NCI-H2227 (cell line): ENCODE results near the gene LDLR.
"Not testable (repeated sequence)": the region's sequence is repeated elsewhere in the genome, so short reads cannot be mapped to it uniquely, and the experiment has no call there.

Experiments used
- DNase-seq: peaks from one replicate; lab custom pipeline; 2025; ENCODE audit not compliant: unreplicated experiment; lab: John Stamatoyannopoulos, UW

The LDLR gene

GRCh38 chr19:11103667-11104066 lies 14.4 kb downstream of the LDLR start:
- DNase-seq = not testable (repeated sequence)

- no peak for DNase-seq
Observed at GRCh38 chr19:11105014-11105636, 15.9 kb downstream of the LDLR start.

GRCh38 chr19:11106477-11106876 lies 17.2 kb downstream of the LDLR start:
- no peak for DNase-seq

- no peak for DNase-seq
Observed at GRCh38 chr19:11108746-11109145, 19.5 kb downstream of the LDLR start.

DNA sequence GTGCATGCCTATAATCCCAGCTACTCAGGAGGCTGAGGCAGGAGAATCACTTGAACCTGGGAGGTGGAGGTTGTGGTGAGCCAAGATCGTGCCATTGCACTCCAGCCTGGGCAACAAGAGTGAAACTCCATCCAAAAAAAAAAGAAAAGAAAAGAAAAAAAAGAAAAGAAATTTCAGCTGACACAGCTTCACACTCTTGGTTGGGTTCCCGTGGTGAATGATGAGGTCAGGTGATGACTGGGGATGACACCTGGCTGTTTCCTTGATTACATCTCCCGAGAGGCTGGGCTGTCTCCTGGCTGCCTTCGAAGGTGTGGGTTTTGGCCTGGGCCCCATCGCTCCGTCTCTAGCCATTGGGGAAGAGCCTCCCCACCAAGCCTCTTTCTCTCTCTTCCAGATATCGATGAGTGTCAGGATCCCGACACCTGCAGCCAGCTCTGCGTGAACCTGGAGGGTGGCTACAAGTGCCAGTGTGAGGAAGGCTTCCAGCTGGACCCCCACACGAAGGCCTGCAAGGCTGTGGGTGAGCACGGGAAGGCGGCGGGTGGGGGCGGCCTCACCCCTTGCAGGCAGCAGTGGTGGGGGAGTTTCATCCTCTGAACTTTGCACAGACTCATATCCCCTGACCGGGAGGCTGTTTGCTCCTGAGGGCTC lies 22.0 kb downstream of the LDLR start:
- no peak for DNase-seq

DNA sequence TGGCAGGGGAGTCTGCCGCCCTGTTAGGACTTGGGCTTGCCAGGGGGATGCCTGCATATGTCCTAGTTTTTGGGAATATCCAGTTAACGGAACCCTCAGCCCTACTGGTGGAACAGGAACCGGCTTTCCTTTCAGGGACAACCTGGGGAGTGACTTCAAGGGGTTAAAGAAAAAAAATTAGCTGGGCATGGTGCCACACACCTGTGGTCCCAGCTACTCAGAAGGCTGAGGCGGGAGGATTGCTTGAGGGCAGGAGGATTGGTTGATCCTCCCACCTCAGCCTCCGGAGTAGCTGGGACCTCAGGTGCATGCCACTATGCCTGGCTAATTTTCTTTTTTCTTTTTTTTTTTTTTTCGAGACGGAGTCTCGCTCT lies 22.5 kb downstream of the LDLR start:
- DNase-seq = no peak

- DNase-seq = no peak
Observed at GRCh38 chr19:11113140-11113708, 24.0 kb downstream of the LDLR start.

DNA sequence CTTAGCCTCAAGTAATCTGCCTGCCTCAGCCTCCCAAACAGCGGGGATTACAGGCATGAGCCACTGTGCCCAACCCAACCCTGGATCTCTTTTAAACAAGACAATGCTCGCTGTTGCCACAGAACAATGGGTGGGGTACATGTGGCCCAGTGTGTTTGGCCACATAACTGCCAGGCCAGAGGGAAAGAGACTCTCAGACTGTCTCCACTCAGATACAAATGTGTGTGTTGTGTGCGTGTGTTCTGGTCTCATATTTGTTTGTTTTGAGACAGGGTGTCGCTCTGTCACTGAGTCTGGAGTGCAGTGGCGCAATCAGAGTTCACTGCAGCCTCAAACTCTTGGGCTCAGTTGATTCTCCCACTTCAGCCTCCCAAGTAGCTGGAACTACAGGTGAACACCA lies 25.8 kb downstream of the LDLR start:
- no peak for DNase-seq

DNA sequence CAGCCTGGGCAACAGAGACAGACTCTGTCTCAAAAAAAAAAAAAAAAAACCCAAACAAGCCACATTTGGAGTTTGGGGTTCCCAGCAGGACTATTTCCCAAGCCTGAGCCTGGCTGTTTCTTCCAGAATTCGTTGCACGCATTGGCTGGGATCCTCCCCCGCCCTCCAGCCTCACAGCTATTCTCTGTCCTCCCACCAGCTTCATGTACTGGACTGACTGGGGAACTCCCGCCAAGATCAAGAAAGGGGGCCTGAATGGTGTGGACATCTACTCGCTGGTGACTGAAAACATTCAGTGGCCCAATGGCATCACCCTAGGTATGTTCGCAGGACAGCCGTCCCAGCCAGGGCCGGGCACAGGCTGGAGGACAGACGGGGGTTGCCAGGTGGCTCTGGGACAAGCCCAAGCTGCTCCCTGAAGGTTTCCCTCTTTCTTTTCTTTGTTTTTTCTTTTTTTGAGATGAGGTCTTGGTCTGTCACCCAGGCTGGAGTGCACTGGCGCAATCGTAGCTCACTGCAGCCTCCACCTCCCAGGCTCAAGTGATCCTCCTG lies 26.7 kb downstream of the LDLR start:
- DNase-seq = no peak

- DNase-seq = no peak
Observed at GRCh38 chr19:11116507-11116906, 27.2 kb downstream of the LDLR start.

DNA sequence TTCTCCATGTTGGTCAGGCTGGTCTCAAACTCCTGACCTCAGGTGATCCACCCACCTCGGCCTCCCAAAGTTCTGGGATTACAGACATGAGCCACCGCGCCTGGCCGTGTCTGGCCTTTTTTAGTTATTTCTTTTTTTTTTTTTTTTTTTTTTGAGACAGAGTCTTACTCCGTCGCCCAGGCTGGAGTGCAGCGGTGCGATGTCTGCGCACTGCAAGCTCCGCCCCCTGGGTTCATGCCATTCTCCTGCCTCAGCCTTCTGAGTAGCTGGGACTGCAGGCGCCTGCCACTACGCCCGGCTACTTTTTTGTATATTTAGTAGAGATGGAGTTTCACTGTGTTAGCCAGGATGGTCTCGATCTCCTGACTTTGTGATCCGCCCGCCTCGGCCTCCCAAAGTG lies 32.7 kb downstream of the LDLR start:
- not testable (repeated sequence) for DNase-seq

GRCh38 chr19:11123114-11123513 lies 33.9 kb downstream of the LDLR start:
- DNase-seq = no peak

DNA sequence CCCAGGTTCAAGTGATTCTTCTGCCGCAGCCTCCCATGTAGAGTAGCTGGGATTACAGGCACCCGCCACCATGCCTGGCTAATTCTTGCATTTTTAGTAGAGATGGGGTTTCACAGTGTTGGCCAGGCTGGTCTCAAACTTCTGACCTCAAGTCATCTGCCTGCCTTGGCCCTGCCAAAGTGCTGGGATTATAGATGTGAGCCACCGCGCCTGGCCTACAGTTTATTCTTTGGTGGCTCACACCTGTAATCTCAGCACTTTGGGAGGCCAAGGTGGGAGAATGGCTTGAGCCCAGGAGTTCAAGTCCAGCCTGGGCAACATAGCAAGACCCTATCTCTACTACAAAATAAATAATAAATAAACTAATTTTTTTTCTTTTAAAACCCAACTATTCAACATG lies 34.9 kb downstream of the LDLR start:
- DNase-seq = not testable (repeated sequence)

DNA sequence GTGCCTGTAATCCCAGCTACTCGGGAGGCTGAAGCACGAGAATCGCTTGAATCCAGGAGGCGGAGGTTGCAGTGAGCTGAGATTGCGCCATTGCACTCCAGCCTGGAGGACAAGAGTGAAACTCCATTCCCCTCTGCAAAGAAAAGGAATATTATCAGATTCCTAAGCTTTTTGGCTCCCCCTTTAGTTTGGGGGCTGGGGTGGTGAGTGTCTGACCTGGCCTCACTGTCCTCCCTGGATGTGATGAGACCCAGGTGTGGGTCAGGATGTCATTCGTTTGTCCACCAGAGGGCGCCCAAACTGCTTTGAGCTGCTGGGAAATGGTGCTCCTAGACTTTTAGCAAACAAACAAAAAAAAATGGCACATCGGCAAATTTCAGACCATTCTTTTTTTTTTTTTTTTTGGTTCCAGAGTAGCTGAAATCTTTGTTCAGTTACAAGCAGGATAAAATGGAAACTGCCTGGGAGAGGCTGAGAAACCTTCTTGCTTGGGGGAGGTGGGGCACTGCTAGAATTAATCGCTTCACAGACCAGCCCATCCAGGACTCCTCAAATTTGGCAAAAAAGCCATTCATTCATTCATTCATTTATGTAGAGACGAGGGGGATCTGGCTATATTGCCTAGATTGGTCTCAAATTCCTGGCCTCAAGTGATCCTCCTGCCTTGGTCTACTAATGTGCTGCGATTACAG lies 36.9 kb downstream of the LDLR start:
- peak; percentile 74 for DNase-seq

- no peak for DNase-seq
Observed at GRCh38 chr19:11127905-11128304, 38.6 kb downstream of the LDLR start.

DNA sequence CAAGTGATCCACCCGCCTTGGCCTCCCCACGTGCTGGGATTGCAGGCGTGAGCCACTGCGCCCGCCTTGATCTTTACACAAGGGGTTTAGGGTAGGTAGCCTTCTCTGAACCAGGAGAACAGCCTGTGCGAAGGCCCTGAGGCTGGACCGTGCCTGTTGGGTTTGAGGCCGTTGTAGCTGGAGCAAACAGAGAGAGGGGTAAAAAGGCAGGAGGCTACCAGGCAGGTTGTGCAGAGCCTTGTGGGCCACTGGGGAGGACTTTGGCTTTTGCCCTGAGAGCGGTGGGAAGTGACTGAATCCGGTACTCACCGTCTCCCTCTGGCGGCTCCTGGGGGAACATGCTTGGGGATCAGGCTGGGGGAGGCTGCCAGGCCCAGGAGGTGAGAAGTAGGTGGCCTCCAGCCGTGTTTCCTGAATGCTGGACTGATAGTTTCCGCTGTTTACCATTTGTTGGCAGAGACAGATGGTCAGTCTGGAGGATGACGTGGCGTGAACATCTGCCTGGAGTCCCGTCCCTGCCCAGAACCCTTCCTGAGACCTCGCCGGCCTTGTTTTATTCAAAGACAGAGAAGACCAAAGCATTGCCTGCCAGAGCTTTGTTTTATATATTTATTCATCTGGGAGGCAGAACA lies 41.7 kb downstream of the LDLR start:
- DNase-seq = peak; percentile 55

GRCh38 chr19:11131471-11131870 lies 42.2 kb downstream of the LDLR start:
- DNase-seq = no peak

- no peak for DNase-seq
Observed at GRCh38 chr19:11136400-11137101, 47.3 kb downstream of the LDLR start.

- DNase-seq = peak; percentile 87
Observed at GRCh38 chr19:11137542-11138384, 48.5 kb downstream of the LDLR start.
